GM12891 (cell line): Measurements from ENCODE around the gene SEC24D.

Experiments used
- DNase-seq: peaks from one replicate; pipeline ENCODE4 v3.0.0; 2011; ENCODE audit warnings: low spot score; ENCODE audit not compliant: insufficient read length
- FAIRE-seq: peaks from 2 replicates; lab custom pipeline; 2011; peaks lifted over from hg19 to GRCh38; lab: Jason Lieb, UNC
- PAX5 ChIP-seq: IDR thresholded peaks from 2 replicates; pipeline ENCODE4 v1.6.1; 2011; ENCODE audit warnings: low read length, moderate library complexity, mild to moderate bottlenecking; ENCODE audit not compliant: insufficient read depth, severe bottlenecking
- POLR2A ChIP-seq: IDR thresholded peaks from 2 replicates; pipeline ENCODE4 v1.6.1; 2011; ENCODE audit warnings: low read depth, low read length, control low read depth
- POLR2AphosphoS5 ChIP-seq: IDR thresholded peaks from 2 replicates; pipeline ENCODE4 v1.6.1; 2011; ENCODE audit warnings: low read depth, low read length, control low read depth
- POU2F2 ChIP-seq: IDR thresholded peaks from 2 replicates; pipeline ENCODE4 v1.6.1; 2011; ENCODE audit warnings: low read depth, mild to moderate bottlenecking, control low read depth, low read length, moderate library complexity
- SPI1 ChIP-seq: IDR thresholded peaks from 2 replicates; pipeline ENCODE4 v1.6.1; 2011; ENCODE audit warnings: low read depth, low read length, control low read depth
- TAF1 ChIP-seq: IDR thresholded peaks from 2 replicates; pipeline ENCODE4 v1.6.1; 2011; ENCODE audit warnings: low read depth, low read length, control low read depth

Gene SEC24D

DNA sequence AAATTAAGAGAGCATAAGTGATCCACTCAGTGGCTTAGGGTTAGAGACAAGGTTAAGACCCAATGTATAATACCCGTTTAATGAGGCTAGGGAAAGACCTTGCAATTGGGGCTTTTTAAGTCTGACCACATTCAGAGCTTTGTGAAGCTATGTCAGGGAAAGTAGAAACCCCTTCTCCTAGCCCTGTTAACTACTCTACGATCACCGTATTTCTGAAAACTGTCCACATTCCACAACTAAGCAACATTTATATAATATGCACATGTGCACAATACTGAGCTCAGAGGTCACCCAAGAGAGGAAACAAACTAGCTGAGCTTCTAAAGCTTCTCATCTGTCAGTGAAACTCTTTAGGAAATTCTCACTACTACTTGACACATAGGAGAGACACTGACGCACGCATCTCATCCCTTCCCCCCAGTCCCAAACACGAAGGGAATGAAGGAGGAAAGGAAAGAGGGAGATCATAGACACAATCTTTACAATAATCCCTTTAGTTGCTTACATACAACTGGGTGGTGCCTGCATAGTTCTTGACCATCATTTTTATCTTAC, 94.5 kb downstream of the SEC24D start:
- DNase-seq (no peak), FAIRE-seq (no peak)
- no peak for TF ChIP-seq POU2F2
- TF ChIP-seq TAF1: no peak
- TF ChIP-seq POLR2A: no peak

DNA sequence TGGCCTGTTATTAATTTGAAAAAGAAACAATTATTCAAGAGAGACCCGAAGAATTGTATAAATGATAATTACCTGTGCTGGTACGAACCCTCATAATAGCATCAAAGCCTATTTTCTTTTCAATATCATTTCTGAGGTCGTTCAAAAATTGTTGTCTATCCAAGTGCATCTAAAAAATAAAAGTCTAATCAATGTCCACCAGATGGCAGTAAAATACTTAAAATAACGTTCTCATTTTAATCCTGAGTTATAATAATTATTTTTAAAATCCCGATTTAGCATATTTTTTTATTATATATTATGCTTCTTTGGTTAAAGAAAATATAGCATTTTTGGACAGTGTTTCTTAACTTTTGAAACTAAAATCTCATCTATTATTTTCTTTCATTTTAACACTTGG, 95.1 kb downstream of the SEC24D start:
- FAIRE-seq: no peak
- no peak for DNase-seq
- no peak for TF ChIP-seq SPI1
- no peak for TF ChIP-seq POLR2AphosphoS5
- TF ChIP-seq POLR2A: no peak
- no peak for TF ChIP-seq PAX5
- TF ChIP-seq POU2F2: no peak
- no peak for TF ChIP-seq TAF1

DNA sequence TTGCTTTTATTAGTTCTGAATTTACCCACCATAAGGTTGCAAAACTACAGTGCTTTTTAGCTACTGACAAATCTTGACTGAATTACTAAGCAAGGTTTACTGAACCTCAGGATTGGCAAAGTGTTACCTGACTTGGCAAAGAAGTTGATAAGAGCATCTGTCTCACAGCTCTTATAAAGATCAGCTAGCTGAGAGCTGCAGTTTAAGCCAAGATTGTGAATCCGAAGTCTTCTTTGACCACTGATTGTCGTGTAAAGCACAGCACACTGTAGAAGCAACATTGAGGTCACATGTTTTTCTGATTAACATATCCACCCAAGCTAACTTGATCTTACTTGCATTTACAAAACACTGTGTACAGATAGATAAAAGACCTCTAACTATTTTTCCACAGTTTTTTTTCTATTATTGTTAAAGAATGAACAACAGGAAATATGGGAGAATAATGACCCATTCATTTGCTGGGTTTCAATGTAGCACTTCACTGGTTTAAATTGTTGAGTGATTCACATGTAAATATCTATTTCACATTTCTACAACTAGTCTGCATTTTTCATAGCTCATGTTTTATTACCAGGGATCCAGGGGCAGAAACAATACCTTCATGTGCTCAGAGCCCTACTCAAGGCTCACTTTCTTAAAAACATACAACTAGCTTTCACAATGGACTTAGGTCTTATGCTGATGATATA, 96.8 kb downstream of the SEC24D start:
- no peak for TF ChIP-seq POLR2AphosphoS5
- TF ChIP-seq POLR2A: no peak
- TF ChIP-seq PAX5: no peak
- TF ChIP-seq SPI1: no peak
- TF ChIP-seq POU2F2: no peak
- no peak for TF ChIP-seq TAF1
- peak; percentile 41 for FAIRE-seq

DNA sequence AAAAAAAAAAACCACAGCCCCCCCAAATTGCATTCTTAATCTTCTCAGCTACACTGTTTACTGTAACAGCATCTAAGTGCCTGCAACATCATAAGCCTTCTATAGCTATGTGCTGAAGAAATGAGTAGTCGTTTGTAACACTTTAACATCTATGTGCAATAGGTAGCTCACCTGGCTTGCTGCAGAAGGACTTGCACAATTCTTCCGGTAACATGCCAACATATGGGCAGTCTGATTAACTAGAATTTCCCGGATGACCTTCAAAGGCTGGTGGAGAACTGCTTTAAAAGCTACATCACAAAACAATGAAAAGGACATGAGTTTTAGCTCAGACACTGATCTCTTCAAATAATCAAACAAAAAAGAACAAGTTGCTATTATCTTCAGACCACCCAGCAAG, 97.8 kb downstream of the SEC24D start:
- FAIRE-seq: peak; percentile 9
- no peak for DNase-seq
- TF ChIP-seq TAF1: no peak
- no peak for TF ChIP-seq POU2F2
- TF ChIP-seq POLR2A: no peak
- no peak for TF ChIP-seq SPI1
- no peak for TF ChIP-seq POLR2AphosphoS5
- no peak for TF ChIP-seq PAX5

More for the DNA sequence above, 96.8 kb downstream of the SEC24D start:
- DNase-seq: no peak

DNA sequence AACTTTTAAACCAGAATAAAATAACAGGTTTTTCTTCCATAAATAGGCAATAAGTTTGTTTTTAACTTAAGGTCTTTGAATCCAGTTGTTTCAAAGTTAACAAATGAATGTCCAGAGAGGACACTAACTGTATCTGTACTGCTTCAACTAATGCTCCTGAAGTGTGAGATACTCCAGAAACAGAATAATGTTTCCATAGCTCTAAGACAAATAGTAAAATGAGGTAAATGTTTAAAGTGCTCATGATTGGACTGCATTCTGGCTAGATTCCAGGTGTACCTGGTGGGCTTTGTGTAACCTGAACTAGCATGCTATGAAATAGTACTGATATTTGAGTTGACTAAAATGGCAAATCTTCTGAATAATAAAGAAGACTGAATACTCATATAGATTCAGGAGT, 99.0 kb downstream of the SEC24D start:
- TF ChIP-seq PAX5: no peak
- TF ChIP-seq POLR2AphosphoS5: no peak
- TF ChIP-seq POU2F2: no peak
- no peak for TF ChIP-seq SPI1
- TF ChIP-seq TAF1: no peak
- TF ChIP-seq POLR2A: no peak
- DNase-seq (no peak), FAIRE-seq (peak; percentile 63)

DNA sequence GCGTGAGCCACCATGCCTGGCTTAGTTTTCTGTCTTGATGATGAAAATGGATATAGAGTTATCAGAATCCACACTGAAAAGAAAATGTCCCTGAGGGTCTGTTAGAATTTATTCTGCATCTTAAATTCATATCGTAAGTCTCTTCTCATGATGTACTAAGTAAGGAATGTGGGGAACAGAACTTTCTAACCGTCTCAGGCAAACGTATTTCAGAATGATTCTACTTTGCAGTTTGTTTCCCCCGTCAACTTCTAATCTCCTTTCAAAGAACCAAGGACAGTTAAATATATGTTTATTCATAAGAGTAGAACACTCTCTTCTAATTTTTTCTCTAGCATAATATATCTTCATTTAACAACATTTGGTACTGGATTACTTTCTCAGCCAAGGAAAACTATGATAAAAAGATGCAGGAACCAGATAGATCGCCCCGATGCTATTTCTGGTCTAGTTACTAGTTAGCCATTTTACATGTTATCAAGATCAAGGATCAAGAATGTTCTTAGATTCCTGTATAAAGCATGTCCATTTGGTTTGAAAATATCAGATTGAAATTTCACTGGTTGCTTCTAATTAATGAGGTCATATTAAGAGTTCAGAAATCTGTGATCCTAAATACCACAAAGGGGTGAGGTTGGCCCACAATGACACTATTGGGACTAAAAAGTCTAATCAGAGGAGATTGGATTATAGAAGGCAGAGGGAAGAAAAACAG, 101.3 kb downstream of the SEC24D start:
- DNase-seq (no peak), FAIRE-seq (no peak)
- TF ChIP-seq POLR2AphosphoS5 (no peak), TAF1 (no peak), PAX5 (no peak), POU2F2 (no peak), POLR2A (no peak), SPI1 (no peak)

DNA sequence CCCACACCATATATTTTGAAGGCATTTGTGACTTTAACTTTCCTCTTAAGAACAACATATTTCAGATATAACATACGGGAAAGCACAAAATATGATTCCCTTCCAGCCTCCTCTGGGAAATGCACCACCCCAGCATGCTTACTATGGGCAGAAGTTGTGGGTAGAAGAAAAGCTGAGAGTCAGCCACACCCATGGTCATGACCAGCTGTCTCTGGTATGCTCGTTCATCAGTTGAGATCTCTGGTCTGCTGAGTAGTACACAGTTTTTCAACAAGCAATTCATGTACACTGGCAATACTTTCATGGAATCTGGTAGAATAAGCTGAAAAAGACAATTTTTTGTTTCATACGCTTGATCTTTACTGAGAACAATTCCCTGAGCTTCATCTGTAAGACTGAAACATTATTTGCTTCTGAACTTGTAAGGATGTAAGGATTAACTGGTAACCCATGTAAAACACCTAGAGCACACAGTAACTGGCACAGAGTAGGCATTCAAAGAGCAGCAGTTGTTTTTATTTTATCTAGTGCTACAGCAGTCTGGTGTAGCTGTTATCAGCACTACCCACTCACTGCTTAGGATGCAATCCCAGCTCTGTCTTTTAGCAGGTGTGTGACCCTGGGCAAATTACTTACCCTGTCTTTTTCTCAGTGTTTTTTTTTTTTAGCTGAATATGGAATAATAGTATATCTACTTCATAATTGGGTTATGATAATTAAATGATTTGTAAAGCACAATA, 103.2 kb downstream of the SEC24D start:
- DNase-seq: no peak

DNA sequence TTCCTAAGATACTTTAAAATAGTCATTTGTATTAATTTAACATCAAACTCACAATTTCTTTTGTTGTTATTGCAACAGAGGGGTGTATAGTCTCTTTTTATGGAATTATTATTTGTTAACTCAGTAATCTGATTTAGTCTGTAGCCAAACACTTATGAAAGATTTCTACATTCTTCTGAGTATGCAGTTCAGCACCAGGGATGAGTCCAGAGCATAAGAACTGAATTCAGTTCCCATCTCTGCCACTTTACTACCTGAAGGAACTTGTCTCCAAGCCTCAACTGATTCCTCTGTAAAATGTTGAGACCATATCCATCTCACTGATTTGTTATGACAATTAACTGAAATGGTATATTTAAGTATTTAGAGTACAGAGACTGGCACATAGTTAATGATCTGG, 105.2 kb downstream of the SEC24D start:
- DNase-seq (no peak), FAIRE-seq (no peak)
- no peak for TF ChIP-seq POLR2A
- TF ChIP-seq PAX5: no peak
- TF ChIP-seq POLR2AphosphoS5: no peak
- TF ChIP-seq POU2F2: no peak
- TF ChIP-seq SPI1: no peak
- no peak for TF ChIP-seq TAF1

More for the DNA sequence above, 103.2 kb downstream of the SEC24D start:
- peak; percentile 20 for FAIRE-seq
- TF ChIP-seq POLR2A: no peak
- TF ChIP-seq TAF1: no peak
- no peak for TF ChIP-seq POU2F2
- TF ChIP-seq POLR2AphosphoS5: no peak
- no peak for TF ChIP-seq PAX5
- no peak for TF ChIP-seq SPI1
